GM20431 (cell line): ENCODE data around the gene SMIM23.

ENCODE experiments used
- in situ Hi-C: fragments of 300-500 bp; cut with MseI, MboI; formaldehyde crosslinking; loops from one replicate; pipeline ENCODE4 v1.15.0; 2020; ENCODE audit warnings: low sequenced_read_pairs; ENCODE audit not compliant: unreplicated experiment

Gene SMIM23

DNA sequence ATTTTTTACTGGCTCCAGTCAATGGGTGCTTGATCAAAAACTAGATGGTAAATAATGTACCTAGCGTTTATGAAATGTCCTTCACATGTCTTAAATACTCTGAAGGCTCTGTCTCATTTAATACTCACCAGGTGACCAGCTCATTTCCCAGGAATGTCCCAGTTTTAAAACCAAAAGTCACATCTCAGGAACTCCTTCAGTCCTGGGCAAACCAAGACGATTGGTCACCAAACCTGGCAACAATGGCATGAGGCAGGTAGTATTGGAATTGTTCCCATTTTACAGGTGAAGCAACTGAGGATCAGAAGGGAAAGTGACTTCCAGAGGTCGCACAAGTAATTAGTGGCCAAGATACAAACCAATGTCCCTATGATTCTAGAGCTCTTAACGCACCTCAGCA lies 27.7 kb downstream of the SMIM23 start:
- in situ Hi-C loops: no loop called here

GRCh38 chr5:171813813-171814490 lies 28.3 kb downstream of the SMIM23 start:
- in situ Hi-C loops: no loop called here

DNA sequence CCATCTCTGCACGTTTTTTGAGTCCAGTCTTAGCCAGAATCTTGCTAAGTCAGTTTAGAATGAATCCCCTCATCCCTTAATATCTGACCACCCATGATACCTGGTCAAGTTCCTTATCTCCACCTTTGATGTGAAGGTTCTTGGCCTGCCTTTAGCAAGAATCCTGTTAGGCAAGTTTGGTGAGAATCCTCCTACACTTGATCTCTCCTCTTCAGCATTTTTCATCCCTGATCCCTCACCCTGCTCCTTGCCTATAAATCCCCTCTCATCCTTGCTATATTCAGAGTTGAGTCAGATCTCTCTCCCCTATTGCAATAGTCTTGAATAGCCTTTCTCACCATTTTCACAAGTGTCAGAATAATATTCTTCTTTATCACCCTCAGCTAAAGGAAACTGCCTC lies 31.0 kb downstream of the SMIM23 start:
- in situ Hi-C loops: no loop called here

GRCh38 chr5:171820561-171820960 lies 34.9 kb downstream of the SMIM23 start:
- in situ Hi-C loops: no loop called here

DNA sequence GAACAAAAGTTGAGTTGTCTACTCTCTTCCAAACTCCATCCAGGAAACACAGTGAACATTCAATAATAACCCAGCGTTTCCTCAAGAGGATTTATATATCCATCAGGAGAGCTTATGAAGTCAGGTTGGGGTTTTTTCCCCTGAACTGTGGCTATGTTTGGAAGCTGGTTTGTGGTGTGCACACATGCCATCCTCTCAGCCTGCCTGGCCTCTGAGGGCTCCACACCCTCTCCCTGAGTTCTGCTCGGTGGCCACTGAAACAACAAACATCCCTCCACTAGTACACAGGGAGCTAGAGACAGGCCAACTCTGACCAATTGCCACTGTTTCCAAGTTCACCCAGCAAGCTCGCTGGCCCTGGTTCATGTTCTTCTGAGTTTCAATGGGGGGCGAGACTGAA lies 35.7 kb downstream of the SMIM23 start:
- in situ Hi-C loops: no loop called here

- in situ Hi-C loops: no loop called here
Observed at GRCh38 chr5:171823269-171823668, 37.7 kb downstream of the SMIM23 start.

GRCh38 chr5:171825051-171825450 lies 39.4 kb downstream of the SMIM23 start:
- in situ Hi-C loops: no loop called here

GRCh38 chr5:171826132-171826531 lies 40.5 kb downstream of the SMIM23 start:
- in situ Hi-C loops: no loop called here

DNA sequence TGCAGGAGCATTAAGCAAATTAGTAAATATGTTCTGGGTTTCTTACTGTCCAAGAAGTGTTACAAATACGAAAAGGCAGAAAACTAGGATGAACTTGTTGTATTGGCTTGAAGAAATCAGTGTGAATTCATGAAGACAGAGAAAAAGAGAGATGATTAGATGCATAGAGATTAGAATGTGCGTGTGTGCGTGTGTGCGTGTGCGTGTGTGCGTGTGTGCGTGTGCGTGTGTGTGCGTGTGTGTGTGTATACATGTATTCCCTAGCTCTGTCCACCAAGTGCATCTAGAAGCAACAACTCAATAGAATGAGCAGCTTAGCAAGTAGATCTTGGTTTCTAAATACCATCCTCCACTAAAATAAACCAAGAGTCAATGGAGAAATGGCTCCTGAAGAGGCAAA lies 41.5 kb downstream of the SMIM23 start:
- in situ Hi-C loops: no loop called here

DNA sequence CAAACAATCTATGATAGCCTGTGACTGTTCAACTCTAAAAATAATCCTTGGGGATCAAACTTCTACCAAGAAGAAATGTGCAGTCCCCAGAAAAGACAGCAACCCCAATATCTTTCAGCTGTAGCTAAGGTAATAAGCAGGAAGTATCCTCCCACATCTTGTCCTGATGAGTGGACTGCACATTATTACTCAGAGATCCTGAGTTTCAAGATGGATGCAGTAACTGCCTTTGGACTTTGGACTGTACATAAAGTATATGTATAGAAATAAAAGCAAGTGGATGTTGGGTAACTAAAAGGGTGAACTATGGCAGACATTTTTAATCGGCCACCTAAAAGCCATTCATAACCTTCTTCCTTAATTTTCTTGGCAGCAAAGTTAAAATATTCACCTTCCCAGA lies 45.1 kb downstream of the SMIM23 start:
- in situ Hi-C loops: no loop called here

DNA sequence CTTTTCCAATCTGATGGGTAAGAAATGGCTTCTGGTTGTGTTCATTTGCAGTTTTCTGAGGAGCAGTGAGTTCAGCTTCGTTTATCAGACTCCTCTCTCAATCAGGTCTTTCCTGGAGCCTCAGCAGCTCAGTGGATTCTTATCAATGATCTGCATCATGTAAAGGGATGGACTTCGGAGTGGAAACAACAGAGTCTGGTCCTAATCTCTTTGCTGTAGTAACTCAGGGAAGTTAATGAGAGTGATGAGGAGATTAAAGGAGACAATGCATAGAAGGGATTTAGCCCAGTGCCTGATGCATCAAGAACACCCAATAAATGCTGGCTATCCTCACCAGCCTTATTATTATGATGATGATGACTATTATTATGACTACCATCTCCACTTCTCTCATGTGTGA lies 47.2 kb downstream of the SMIM23 start:
- in situ Hi-C loops: no loop called here

GRCh38 chr5:171834461-171834860 lies 48.8 kb downstream of the SMIM23 start:
- in situ Hi-C loops: no loop called here

DNA sequence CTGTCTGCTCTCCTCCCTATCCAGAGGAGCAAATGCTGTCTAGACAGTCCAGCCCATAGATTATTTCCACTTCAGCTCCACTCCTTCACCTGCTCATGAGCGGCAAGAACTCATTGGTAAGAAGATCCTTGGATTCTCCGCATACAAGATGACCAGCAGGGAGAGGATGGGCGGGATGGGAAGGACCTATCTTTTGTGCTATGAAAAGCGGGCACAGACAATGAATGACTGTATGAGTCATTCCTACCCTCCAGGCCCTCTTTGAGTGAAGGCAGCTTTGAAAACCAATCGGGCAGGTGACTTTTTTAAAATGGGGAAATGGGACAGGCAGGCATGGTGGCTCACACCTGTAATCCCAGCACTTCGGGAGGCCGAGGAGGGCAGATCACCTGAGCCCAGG lies 49.4 kb downstream of the SMIM23 start:
- in situ Hi-C loops: no loop called here

GRCh38 chr5:171837522-171837921 lies 51.9 kb downstream of the SMIM23 start:
- in situ Hi-C loops: no loop called here

DNA sequence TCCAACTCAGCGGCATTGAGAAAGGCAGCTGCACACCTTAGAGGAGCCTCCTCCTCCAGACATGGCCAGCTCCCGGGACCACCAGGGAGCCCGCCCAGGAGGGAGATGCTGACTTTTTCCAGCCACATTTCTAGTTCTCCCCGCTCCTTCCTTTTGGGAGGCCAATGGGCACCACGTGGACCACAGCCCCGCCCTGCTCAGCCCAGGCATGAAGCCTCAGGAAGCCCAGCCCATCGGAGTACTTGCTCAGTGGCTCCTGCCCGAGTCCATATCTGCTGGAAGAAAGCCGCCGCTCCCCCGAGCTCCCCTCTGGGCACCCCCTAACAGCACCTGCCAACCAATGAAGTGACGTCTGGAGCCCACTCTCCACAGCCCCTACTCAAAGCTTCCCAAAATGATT lies 52.4 kb downstream of the SMIM23 start:
- in situ Hi-C loops: no loop called here

- in situ Hi-C loops: no loop called here
Observed at GRCh38 chr5:171839112-171839511, 53.5 kb downstream of the SMIM23 start.

- in situ Hi-C loops: no loop called here
Observed at GRCh38 chr5:171840066-171840465, 54.4 kb downstream of the SMIM23 start.
